Panc1 (cell line): ENCODE data around the gene PGAM2.

ENCODE experiments used
- CTCF ChIP-seq: fragments of 450-650 bp; IDR thresholded peaks from 2 replicates; pipeline ENCODE4 v1.5.1; 2017; ENCODE audit warnings: mild to moderate bottlenecking
- POLR2AphosphoS5 ChIP-seq: IDR thresholded peaks from 2 replicates; pipeline ENCODE4 v1.6.1; 2012; ENCODE audit warnings: mild to moderate bottlenecking, low read depth, low read length, moderate library complexity
- SIN3A ChIP-seq: IDR thresholded peaks from 2 replicates; pipeline ENCODE4 v1.6.1; 2012; ENCODE audit warnings: low read depth, mild to moderate bottlenecking, low read length, moderate library complexity, borderline replicate concordance; ENCODE audit not compliant: insufficient read depth

- TF ChIP-seq CTCF (no peak), POLR2AphosphoS5 (no peak), SIN3A (no peak)
Observed at GRCh38 chr7:44101303-44101965, 36.1 kb upstream of the PGAM2 start.
